NCI-H510A treated with DMSO at 0.1 percent for 48 hours (cell line): ENCODE results near the gene PRKCA.
"Not testable (repeated sequence)": the region's sequence is repeated elsewhere in the genome, so short reads cannot be mapped to it uniquely, and the experiment has no call there.

Source experiments
- DNase-seq: peaks from one replicate; lab custom pipeline; 2025; lab: John Stamatoyannopoulos, UW

PRKCA gene

GRCh38 chr17:66441101-66441661, 138.8 kb downstream of the PRKCA start:
- no peak for DNase-seq

DNA sequence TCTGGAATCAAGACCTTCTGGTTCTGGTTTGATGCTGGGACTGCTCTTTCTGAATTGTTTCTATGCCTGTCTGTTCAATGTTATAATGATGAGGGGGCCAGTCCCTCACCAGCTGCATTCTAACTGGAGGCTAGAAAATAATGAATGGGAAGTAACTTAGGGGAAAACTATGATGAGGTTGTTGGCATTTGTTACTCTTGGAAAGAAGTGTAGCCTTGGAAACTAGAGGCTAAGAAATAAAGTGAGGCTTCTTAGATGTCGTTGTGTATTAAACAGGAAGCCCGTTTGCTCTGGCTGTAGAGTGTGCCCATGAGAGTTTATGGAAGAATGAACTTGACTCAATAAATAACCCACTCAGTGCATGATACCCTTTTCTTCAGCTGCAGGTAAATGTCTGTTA, 140.8 kb downstream of the PRKCA start:
- DNase-seq = no peak

- DNase-seq = no peak
Observed at GRCh38 chr17:66443606-66444005, 141.2 kb downstream of the PRKCA start.

DNA sequence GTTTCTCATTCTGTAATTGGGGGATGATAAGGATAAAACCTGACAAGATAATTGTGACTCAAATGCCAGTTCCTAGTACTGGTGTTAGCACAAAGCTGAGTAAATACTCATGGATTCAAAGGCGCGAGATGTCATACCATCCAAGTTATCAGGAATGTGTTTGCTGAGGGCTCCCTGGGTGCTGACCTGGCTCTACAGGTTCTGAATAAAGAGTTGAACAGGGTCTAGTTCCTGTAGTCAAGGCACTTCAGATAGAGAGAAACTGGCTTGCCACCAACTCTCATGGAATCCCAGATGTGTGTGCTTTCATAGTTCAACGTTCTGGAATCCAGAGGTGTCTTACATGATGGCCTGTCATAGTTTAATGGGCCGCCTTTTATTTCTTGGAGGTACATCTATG, 141.6 kb downstream of the PRKCA start:
- DNase-seq = peak; percentile 79

GRCh38 chr17:66445229-66445628, 142.8 kb downstream of the PRKCA start:
- no peak for DNase-seq

GRCh38 chr17:66446419-66446818, 144.0 kb downstream of the PRKCA start:
- DNase-seq = no peak

DNA sequence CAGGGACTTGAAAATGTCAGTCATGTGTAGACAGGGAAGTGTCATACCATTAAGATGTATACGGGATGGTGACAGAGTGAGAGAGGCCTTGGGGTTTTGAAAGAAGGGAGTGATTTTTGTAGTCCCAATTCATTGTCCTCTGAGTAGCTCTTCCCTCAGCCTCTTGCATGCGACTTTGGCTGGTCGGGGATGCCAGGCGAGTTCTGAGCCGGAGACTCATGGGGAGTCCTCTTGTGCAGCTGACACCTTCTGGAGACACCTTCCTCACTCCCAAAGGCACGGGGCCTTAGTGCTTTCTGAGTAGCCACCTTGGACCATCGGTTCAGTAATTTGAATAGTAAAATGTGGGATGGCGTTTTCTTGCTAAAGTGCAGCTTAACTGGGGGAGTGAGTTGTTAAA, 144.7 kb downstream of the PRKCA start:
- no peak for DNase-seq

GRCh38 chr17:66448026-66448639, 145.7 kb downstream of the PRKCA start:
- no peak for DNase-seq

DNA sequence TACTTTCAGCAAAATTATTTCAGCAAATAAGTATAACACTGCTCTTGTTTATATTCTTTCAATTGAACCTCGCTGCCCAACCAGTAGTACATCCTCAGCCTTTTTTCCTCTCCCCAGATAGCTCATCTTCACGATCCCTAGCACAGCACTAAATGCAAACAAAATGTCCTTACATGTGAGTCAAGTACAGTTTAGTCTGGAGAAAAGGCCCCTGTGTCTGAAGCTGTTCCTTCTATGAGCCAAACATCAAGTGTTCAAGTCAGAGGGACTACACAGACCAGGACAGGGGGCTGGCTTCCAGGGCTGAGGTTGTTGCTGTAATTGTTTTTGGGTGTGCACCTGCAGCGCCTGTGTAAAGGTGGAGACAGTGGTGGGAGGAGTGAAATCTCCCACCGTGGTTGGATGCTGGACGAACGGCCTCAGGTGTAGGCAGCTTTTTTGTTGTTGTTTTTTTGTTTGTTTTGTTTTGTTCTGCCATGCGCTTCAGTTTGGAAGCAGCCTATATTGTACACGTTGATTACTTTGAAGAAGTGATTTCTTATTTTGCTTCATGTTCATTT, 147.1 kb downstream of the PRKCA start:
- DNase-seq = no peak

DNA sequence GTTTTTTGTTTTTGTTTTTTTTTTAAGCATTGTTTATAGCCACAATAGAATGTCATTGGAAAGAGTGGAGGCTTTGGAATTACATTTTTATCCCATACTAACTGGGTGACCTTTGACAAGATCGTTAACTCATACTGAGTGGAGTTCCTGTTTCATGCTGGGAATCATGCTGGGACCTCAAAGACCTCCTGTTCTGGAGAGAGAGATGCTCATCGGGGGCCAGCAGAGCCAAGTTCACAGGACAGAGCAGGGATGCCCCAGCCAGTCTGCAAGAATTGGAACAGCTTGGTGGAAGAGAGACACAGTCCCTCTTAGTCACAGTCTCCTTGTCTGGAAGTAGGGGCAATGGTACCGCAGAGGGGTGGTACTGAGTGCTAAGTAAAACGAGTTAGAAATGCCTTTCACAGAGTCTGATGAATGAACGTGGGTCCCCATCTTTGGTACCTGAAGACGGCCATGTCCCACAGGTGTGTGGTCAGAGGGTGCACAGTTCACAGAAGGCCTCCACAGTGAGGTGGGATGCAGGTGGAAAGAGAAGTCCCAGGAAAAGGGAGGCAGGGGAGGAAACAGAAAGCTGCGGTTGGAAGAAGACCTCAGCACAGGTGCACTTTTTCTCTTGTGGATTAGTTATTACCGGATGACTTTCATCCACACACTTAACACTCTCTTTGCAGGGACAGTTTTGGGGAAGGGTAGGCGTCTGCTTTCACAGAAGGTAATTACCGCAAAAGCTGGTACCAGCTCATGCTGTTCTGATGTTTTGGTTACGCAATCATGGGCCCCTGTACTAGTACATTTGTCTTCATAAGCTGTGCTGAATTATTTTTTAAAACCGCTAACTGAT, 147.8 kb downstream of the PRKCA start:
- no peak for DNase-seq

DNA sequence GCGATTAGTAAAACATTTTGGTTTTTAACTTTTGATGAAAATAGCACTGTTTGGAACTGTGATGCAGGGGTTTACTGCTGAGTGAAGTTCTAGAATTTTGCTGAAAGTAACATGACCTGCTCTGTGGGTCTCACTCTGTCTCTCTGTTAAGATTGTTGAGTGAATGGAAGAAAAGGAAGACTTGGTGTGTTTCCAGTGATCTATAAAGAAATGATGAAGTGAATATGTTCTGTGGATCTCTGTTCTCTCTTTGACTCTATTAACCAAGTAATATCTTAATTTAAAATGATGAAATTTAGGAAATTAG, 148.4 kb downstream of the PRKCA start:
- no peak for DNase-seq

DNA sequence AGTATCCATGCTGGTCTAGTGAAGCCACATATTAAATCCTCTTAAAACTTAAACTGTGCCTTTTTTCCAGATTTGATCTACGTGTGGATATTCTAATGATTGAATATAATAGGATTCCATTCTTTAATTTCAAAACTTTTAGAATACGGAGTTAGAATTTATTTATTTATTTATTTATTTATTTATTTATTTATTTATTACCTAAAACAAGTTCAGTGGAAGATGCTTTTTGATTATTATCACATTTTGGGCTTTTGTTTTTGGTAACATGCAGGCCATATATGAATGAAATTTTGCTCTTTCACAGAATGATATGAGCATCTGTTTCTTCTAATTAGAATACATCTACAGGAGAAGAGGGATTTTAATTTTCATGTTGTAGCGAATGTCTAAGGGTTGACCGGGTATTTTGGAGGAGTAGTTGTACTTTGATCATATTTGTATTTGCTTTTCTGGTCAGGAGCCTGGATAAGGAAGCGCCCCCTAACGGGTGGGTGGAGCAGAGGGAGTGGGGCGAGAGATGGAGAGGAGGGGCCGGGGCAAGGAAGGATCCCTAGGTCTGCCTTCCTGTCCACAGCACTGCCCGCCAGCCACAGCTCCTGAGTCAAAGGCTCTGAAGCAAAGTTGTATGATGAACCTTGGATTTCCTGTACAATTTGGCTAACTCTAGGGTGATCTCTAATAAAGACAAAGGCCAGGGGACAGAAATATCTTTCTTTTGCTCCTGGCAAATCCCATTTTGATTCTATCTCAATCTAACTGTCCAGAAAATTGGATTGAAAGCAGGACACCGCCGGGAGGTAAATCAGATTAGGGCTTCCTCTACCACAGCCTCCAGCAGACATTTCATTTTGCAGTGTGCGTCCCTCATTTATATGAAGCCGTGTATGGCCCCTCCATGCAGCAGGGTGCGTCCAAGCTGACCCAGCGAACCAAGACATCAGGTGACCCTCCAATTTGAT, 149.1 kb downstream of the PRKCA start:
- no peak for DNase-seq

DNA sequence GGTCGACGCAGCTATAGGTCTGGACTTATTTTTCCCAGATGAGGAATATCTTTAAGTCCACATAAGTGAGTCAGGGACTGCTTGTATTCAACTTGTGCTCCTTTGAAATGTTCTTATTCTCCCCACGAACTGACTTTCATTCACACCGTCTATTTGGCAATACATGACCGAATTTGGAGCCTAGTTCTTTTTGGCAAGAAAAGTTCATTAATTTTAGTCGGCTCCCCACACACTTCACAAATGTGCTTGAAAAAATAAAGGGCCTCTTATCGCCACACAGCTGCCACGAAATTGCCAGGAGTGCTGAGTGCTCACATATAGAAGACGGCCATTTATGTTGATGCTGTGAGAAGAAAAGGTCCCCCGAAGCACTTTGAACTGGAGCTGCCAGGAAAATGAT, 152.6 kb downstream of the PRKCA start:
- DNase-seq = no peak

- not testable (repeated sequence) for DNase-seq
Observed at GRCh38 chr17:66457499-66457898, 155.1 kb downstream of the PRKCA start.

DNA sequence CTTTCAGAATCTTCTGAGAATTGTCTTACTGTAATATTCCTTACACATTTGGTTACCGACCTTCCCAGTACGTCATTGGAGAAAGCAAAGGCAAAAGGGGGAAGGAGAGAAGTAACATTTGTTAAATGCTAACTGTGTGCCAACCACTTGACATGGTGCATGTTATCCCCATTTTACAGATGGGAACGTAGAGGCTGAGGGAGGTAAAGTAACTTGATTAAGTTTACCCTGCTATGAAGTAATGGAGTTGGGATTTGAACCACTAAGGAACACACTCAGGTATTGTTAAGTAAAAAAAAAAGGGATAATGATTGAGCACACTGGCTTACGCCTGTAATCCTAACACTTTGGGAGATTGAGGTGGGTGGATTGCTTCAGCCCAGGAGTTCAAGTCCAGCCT, 156.4 kb downstream of the PRKCA start:
- DNase-seq = no peak

DNA sequence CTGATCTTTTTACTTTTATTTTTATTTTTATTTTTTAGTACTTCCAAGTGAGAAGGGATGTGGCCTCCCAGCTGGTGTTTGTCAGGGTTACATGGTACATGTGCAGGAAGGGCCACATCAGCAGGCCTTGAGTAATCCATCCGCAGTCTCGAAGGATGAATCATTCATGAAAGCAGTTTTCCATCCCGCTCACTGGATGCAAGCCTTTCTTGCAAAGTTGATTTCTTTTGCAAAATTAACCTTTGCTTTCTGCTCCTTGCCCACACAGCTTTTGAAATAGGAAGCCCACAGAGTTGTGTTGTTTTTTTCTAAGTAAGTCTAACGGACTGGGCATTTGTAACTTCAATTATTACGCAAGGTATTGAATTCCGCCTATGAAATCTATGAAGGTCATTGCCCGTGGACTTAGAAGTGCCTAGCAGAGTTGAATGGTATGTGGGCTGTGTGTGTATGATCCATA, 157.4 kb downstream of the PRKCA start:
- no peak for DNase-seq

- no peak for DNase-seq
Observed at GRCh38 chr17:66460558-66460957, 158.1 kb downstream of the PRKCA start.

GRCh38 chr17:66461343-66461995, 159.1 kb downstream of the PRKCA start:
- no peak for DNase-seq

DNA sequence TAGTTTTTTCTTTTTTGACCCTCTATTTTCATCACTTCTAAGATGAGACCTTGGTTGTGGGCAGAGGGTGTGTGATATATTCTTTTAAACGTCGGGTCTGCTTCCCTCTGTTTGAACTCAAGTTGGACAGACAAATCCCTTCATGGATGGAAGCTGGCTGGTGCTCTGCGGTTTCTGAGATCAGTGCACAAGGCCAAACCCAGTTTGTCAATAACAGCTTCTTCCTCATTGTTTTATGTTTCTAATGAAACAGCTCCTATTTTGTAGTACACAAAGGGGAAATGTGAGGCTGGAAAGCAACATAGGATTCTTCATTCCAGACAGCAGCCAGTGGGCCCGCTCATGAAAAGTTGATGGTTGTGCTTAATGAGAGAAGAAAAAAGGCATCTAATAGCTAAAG, 159.6 kb downstream of the PRKCA start:
- no peak for DNase-seq

- DNase-seq = no peak
Observed at GRCh38 chr17:66464921-66465320, 162.5 kb downstream of the PRKCA start.

DNA sequence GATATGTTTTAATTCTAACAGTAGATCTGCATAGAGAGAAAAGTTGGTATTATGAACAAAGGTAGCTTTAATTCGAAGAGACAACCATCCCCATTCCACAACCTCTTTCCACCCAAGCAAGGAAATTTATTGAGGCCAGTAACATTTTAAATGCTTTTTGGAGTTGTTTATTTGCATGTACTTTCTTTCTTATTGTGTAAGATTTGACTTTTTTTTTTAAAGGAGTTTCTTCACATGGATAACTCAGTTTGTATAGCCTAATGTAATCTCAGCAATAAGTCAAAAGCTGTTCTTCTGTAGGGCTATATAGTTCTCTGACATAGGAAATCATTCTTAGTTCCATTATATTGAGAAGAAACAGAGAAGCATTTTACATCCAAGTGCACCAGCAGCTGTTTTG, 163.3 kb downstream of the PRKCA start:
- DNase-seq = no peak
